Measurements from ENCODE around the gene PTPRT.

PTPRT gene

DNA sequence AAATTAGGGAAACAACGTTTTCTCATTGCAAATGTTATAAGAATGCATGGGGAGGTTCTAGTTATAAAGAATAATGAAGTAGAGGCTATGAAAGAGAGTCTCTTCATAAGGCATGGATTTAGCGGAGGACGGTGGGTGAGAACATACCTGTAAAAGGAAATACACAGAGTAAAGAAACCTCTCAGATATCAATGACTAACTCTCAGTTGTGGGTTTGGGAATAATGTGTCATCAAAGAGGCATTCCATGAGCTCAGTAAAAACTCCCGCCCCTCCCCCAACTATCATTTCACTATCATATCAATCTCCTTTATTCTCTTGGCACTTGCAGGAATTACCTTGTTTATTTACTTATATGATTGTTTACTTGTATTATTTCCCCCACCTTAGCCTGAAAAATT lies 695.4 kb downstream of the PTPRT start:
- CTCF ChIA-PET = interaction anchor here (1.0 kb wide), 1 partner anchor 10 kb away, joined by 4 read pairs; no protein-coding TSS in a partner anchor

GRCh38 chr20:42493001-42493400 lies 696.7 kb downstream of the PTPRT start:
- Histone ChIP-seq H3K36me3 (ENCODE audit: control insufficient read depth in 2 of 2, insufficient read depth in 1 of 2, low read length in 2 of 2) (no peaks in the 10 kb centered on the region), H3K4me1 (ENCODE audit: control insufficient read depth, insufficient read depth, low read length) (no peaks in the 10 kb centered on the region), H3K27ac (ENCODE audit: extremely low read depth, low read depth, low read length) (no peak overlapping the region), H3K4me3 (ENCODE audit: low read depth, low read length) (no peak overlapping the region), H3K9me3 (ENCODE audit: control insufficient read depth, insufficient read depth, low read depth, low read length) (no peaks in the 10 kb centered on the region)
- ChIA-PET POLR2A (no interaction called here), CTCF (interaction anchor here (0.6 to 1.3 kb wide), 2 partner anchors 9 to 35 kb away, joined by 3 to 4 read pairs; no protein-coding TSS in a partner anchor)
- TF ChIP-seq SCRT2 (tag by site-specific recombination; IDR thresholded peaks at IDR 0.05) = no peak
- TF ChIP-seq SP3 (tag by site-specific recombination; IDR thresholded peaks at IDR 0.05) = no peak
- TF ChIP-seq ZNF214 (tag by site-specific recombination; IDR thresholded peaks at IDR 0.05; ENCODE audit: borderline replicate concordance) = no peak
- no peak for TF ChIP-seq MEIS1 (CRISPR knock-in tag; IDR thresholded peaks at IDR 0.05; ENCODE audit: borderline replicate concordance)
- TF ChIP-seq ZSCAN30 (tag by site-specific recombination; IDR thresholded peaks at IDR 0.05) = no peak
- TF ChIP-seq ZNF394 (tag by site-specific recombination; IDR thresholded peaks at IDR 0.05; ENCODE audit: borderline replicate concordance) = no peak
- no peak for TF ChIP-seq ZNF2 (tag by site-specific recombination; IDR thresholded peaks at IDR 0.05)
- no peak for TF ChIP-seq ZNF529 (tag by site-specific recombination; IDR thresholded peaks at IDR 0.05; ENCODE audit: insufficient replicate concordance)
- no peak for TF ChIP-seq ZNF48 (tag by site-specific recombination; IDR thresholded peaks at IDR 0.05)
- no peak for TF ChIP-seq ZNF138 (tag by site-specific recombination; IDR thresholded peaks at IDR 0.05; ENCODE audit: borderline replicate concordance)
- TF ChIP-seq, protein P1, sequence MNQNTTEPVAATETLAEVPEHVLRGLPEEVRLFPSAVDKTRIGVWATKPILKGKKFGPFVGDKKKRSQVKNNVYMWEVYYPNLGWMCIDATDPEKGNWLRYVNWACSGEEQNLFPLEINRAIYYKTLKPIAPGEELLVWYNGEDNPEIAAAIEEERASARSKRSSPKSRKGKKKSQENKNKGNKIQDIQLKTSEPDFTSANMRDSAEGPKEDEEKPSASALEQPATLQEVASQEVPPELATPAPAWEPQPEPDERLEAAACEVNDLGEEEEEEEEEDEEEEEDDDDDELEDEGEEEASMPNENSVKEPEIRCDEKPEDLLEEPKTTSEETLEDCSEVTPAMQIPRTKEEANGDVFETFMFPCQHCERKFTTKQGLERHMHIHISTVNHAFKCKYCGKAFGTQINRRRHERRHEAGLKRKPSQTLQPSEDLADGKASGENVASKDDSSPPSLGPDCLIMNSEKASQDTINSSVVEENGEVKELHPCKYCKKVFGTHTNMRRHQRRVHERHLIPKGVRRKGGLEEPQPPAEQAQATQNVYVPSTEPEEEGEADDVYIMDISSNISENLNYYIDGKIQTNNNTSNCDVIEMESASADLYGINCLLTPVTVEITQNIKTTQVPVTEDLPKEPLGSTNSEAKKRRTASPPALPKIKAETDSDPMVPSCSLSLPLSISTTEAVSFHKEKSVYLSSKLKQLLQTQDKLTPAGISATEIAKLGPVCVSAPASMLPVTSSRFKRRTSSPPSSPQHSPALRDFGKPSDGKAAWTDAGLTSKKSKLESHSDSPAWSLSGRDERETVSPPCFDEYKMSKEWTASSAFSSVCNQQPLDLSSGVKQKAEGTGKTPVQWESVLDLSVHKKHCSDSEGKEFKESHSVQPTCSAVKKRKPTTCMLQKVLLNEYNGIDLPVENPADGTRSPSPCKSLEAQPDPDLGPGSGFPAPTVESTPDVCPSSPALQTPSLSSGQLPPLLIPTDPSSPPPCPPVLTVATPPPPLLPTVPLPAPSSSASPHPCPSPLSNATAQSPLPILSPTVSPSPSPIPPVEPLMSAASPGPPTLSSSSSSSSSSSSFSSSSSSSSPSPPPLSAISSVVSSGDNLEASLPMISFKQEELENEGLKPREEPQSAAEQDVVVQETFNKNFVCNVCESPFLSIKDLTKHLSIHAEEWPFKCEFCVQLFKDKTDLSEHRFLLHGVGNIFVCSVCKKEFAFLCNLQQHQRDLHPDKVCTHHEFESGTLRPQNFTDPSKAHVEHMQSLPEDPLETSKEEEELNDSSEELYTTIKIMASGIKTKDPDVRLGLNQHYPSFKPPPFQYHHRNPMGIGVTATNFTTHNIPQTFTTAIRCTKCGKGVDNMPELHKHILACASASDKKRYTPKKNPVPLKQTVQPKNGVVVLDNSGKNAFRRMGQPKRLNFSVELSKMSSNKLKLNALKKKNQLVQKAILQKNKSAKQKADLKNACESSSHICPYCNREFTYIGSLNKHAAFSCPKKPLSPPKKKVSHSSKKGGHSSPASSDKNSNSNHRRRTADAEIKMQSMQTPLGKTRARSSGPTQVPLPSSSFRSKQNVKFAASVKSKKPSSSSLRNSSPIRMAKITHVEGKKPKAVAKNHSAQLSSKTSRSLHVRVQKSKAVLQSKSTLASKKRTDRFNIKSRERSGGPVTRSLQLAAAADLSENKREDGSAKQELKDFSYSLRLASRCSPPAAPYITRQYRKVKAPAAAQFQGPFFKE (tag by site-specific recombination; IDR thresholded peaks at IDR 0.05; ENCODE audit: borderline replicate concordance) = no peak
- TF ChIP-seq, protein P2, sequence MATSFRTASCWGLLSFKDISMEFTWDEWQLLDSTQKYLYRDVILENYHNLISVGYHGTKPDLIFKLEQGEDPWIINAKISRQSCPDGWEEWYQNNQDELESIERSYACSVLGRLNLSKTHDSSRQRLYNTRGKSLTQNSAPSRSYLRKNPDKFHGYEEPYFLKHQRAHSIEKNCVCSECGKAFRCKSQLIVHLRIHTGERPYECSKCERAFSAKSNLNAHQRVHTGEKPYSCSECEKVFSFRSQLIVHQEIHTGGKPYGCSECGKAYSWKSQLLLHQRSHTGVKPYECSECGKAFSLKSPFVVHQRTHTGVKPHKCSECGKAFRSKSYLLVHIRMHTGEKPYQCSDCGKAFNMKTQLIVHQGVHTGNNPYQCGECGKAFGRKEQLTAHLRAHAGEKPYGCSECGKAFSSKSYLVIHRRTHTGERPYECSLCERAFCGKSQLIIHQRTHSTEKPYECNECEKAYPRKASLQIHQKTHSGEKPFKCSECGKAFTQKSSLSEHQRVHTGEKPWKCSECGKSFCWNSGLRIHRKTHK (tag by site-specific recombination; IDR thresholded peaks at IDR 0.05) = no peak
- TF ChIP-seq ZNF501 (tag by site-specific recombination; IDR thresholded peaks at IDR 0.05) = no peak

More for the DNA sequence above, 695.4 kb downstream of the PTPRT start:
- TF ChIP-seq ZSCAN5A (tag by site-specific recombination; IDR thresholded peaks at IDR 0.05) (no peak), ZNF561 (tag by site-specific recombination; IDR thresholded peaks at IDR 0.05; ENCODE audit: borderline replicate concordance) (no peak), ZNF140 (tag by site-specific recombination; IDR thresholded peaks at IDR 0.05) (no peak), CTCF (tag by site-specific recombination; IDR thresholded peaks at IDR 0.05) (no peak), ZNF670 (tag by site-specific recombination; IDR thresholded peaks at IDR 0.05; ENCODE audit: low read depth) (no peak), ZFP41 (tag by site-specific recombination; IDR thresholded peaks at IDR 0.05; ENCODE audit: borderline replicate concordance) (no peak)
- TF ChIP-seq, protein P2 (tag by site-specific recombination; IDR thresholded peaks at IDR 0.05) = no peak
- POLR2A ChIA-PET = no interaction called here
- no peaks in the 10 kb centered on the region for H3K36me3 ChIP-seq (ENCODE audit: control insufficient read depth in 2 of 2, insufficient read depth in 1 of 2, low read length in 2 of 2)
- H3K27ac ChIP-seq (ENCODE audit: extremely low read depth, low read depth, low read length) = no peak overlapping the region
- no peaks in the 10 kb centered on the region for H3K9me3 ChIP-seq (ENCODE audit: control insufficient read depth, insufficient read depth, low read depth, low read length)
- no peaks in the 10 kb centered on the region for H3K4me1 ChIP-seq (ENCODE audit: control insufficient read depth, insufficient read depth, low read length)
- no peak overlapping the region for H3K4me3 ChIP-seq (ENCODE audit: low read depth, low read length)
